ENCODE measurements around the gene CNTN2.

GRCh38 chr1:205098242-205098641, 55.2 kb downstream of the CNTN2 start:
- no peak for TF ChIP-seq EZH2 (IDR thresholded peaks at IDR 0.05; ENCODE audit: low read depth, unreplicated experiment)
- TF ChIP-seq, protein P1, sequence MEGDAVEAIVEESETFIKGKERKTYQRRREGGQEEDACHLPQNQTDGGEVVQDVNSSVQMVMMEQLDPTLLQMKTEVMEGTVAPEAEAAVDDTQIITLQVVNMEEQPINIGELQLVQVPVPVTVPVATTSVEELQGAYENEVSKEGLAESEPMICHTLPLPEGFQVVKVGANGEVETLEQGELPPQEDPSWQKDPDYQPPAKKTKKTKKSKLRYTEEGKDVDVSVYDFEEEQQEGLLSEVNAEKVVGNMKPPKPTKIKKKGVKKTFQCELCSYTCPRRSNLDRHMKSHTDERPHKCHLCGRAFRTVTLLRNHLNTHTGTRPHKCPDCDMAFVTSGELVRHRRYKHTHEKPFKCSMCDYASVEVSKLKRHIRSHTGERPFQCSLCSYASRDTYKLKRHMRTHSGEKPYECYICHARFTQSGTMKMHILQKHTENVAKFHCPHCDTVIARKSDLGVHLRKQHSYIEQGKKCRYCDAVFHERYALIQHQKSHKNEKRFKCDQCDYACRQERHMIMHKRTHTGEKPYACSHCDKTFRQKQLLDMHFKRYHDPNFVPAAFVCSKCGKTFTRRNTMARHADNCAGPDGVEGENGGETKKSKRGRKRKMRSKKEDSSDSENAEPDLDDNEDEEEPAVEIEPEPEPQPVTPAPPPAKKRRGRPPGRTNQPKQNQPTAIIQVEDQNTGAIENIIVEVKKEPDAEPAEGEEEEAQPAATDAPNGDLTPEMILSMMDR (conservative IDR thresholded peaks at IDR 0.05; ENCODE audit: low read depth in 2 of 2), result no peak
- TF ChIP-seq CREB1 (CRISPR knock-in tag; IDR thresholded peaks at IDR 0.05; ENCODE audit: low read depth), result no peak
- TF ChIP-seq, protein P2, sequence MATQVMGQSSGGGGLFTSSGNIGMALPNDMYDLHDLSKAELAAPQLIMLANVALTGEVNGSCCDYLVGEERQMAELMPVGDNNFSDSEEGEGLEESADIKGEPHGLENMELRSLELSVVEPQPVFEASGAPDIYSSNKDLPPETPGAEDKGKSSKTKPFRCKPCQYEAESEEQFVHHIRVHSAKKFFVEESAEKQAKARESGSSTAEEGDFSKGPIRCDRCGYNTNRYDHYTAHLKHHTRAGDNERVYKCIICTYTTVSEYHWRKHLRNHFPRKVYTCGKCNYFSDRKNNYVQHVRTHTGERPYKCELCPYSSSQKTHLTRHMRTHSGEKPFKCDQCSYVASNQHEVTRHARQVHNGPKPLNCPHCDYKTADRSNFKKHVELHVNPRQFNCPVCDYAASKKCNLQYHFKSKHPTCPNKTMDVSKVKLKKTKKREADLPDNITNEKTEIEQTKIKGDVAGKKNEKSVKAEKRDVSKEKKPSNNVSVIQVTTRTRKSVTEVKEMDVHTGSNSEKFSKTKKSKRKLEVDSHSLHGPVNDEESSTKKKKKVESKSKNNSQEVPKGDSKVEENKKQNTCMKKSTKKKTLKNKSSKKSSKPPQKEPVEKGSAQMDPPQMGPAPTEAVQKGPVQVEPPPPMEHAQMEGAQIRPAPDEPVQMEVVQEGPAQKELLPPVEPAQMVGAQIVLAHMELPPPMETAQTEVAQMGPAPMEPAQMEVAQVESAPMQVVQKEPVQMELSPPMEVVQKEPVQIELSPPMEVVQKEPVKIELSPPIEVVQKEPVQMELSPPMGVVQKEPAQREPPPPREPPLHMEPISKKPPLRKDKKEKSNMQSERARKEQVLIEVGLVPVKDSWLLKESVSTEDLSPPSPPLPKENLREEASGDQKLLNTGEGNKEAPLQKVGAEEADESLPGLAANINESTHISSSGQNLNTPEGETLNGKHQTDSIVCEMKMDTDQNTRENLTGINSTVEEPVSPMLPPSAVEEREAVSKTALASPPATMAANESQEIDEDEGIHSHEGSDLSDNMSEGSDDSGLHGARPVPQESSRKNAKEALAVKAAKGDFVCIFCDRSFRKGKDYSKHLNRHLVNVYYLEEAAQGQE (IDR thresholded peaks at IDR 0.05; ENCODE audit: unreplicated experiment), result no peak
- TF ChIP-seq POLR2AphosphoS5 (IDR thresholded peaks at IDR 0.05; ENCODE audit: low read depth), result no peak
- TF ChIP-seq EZH2phosphoT487 (IDR thresholded peaks at IDR 0.05; ENCODE audit: unreplicated experiment), result no peak
- TF ChIP-seq NANOG (IDR thresholded peaks at IDR 0.05; ENCODE audit: borderline replicate concordance), result no peak
- no peak for TF ChIP-seq ZNF114 (CRISPR knock-in tag; IDR thresholded peaks at IDR 0.05)

Measured in GM23338 (cell line).